AG09319 (cell line): ENCODE data around the gene ARL6IP6.

Experiments
- DNase-seq: peaks from one replicate; pipeline ENCODE4 v3.0.0-alpha.2; 2010; ENCODE audit warnings: low read depth; ENCODE audit errors: extremely low read depth
- CTCF ChIP-seq: IDR thresholded peaks from 2 replicates; pipeline ENCODE4 v1.5.1; 2011; ENCODE audit warnings: low read depth, mild to moderate bottlenecking, inconsistent platforms, low read length, moderate library complexity

ARL6IP6 gene

GRCh38 chr2:152811916-152812315 is 93.5 kb downstream of the ARL6IP6 start:
- no peak for DNase-seq

More at GRCh38 chr2:152811916-152812315, 93.5 kb downstream of the ARL6IP6 start:
- no peak for TF ChIP-seq CTCF
